HG02610 (cell line): ENCODE measurements around the gene MB.
"Not testable (repeated sequence)": the region's sequence is repeated elsewhere in the genome, so short reads cannot be mapped to it uniquely, and the experiment has no call there.

Experiments
- ATAC-seq: cut with Tn5 transposase; IDR thresholded peaks from one replicate; pipeline ENCODE4 v1.9.1; 2021; ENCODE audit warnings: mild to moderate bottlenecking, moderate library complexity; ENCODE audit not compliant: unreplicated experiment

Gene MB

GRCh38 chr22:35617137-35617755 lies at the start of gene MB:
MB (minus strand) TSS chr22:35617329; CDS start chr22:35617257, 72 bp downstream.
- no peak for ATAC-seq

GRCh38 chr22:35666699-35667098 lies 49.6 kb upstream of the MB start:
- ATAC-seq, result not testable (repeated sequence)

GRCh38 chr22:35664955-35665587 lies 47.9 kb upstream of the MB start:
- ATAC-seq, result no peak

GRCh38 chr22:35663371-35663770 lies 46.2 kb upstream of the MB start:
- ATAC-seq, result no peak

- no peak for ATAC-seq
These were observed 45.8 kb upstream of the MB start for GRCh38 chr22:35662914-35663313.

- no peak for ATAC-seq
These were observed 44.3 kb upstream of the MB start for GRCh38 chr22:35661464-35661863.

GRCh38 chr22:35660291-35661127 lies 43.4 kb upstream of the MB start:
- ATAC-seq, result no peak

- no peak for ATAC-seq
These were observed 40.6 kb upstream of the MB start for GRCh38 chr22:35657571-35658312.

- no peak for ATAC-seq
These were observed 39.2 kb upstream of the MB start for GRCh38 chr22:35656284-35656752.

GRCh38 chr22:35653824-35654223 lies 36.7 kb upstream of the MB start:
- no peak for ATAC-seq

- no peak for ATAC-seq
These were observed 34.0 kb upstream of the MB start for GRCh38 chr22:35651085-35651484.

- ATAC-seq, result no peak
These were observed 32.6 kb upstream of the MB start for GRCh38 chr22:35649636-35650250.

- no peak for ATAC-seq
These were observed 32.0 kb upstream of the MB start for GRCh38 chr22:35649026-35649553.

GRCh38 chr22:35648066-35649025 lies 31.2 kb upstream of the MB start, which contains the start of gene APOL6:
APOL6 (plus strand) TSS chr22:35648446; CDS start chr22:35656426, 7,980 bp downstream.
- ATAC-seq, result peak; percentile 49

GRCh38 chr22:35645646-35646045 lies 28.5 kb upstream of the MB start:
- ATAC-seq, result no peak

GRCh38 chr22:35643991-35644390 lies 26.9 kb upstream of the MB start:
- no peak for ATAC-seq

GRCh38 chr22:35642305-35642741 lies 25.2 kb upstream of the MB start:
- no peak for ATAC-seq

- no peak for ATAC-seq
These were observed 24.5 kb upstream of the MB start for GRCh38 chr22:35641494-35642120.

- ATAC-seq, result no peak
These were observed 21.3 kb upstream of the MB start for GRCh38 chr22:35638410-35638809.
